SH-SY5Y (cell line): ENCODE data around the gene DNM3.

Source experiments
- GATA2 ChIP-seq: IDR thresholded peaks from 2 replicates; pipeline ENCODE4 v1.6.1; 2011; ENCODE audit warnings: mild to moderate bottlenecking, low read depth, low read length
- GATA3 ChIP-seq: IDR thresholded peaks from 2 replicates; pipeline ENCODE4 v1.6.1; 2011; ENCODE audit warnings: low read depth, mild to moderate bottlenecking, low read length, moderate library complexity

Gene DNM3

GRCh38 chr1:171973421-171973820 lies 132.1 kb downstream of the DNM3 start:
- TF ChIP-seq GATA2 (no peak), GATA3 (no peak)

GRCh38 chr1:171981303-171981702 lies 140.0 kb downstream of the DNM3 start:
- TF ChIP-seq GATA2 = no peak
- TF ChIP-seq GATA3 = no peak

GRCh38 chr1:171983584-171983983 lies 142.3 kb downstream of the DNM3 start:
- TF ChIP-seq GATA3 (no peak), GATA2 (no peak)

GRCh38 chr1:171984262-171984661 lies 143.0 kb downstream of the DNM3 start:
- TF ChIP-seq GATA2 = no peak
- TF ChIP-seq GATA3 = no peak

- TF ChIP-seq GATA3 (no peak), GATA2 (no peak)
Measured at GRCh38 chr1:171984850-171985485, 143.7 kb downstream of the DNM3 start.

- peak; percentile 16; the same call in 1 of the 2 replicates for TF ChIP-seq GATA2
- no peak for TF ChIP-seq GATA3
Measured at GRCh38 chr1:171985639-171986038, 144.3 kb downstream of the DNM3 start.

- TF ChIP-seq GATA2 = no peak
- TF ChIP-seq GATA3 = no peak
Measured at GRCh38 chr1:171988243-171988885, 147.1 kb downstream of the DNM3 start.

GRCh38 chr1:171990371-171990770 lies 149.1 kb downstream of the DNM3 start:
- TF ChIP-seq GATA3 = no peak
- no peak for TF ChIP-seq GATA2

- TF ChIP-seq GATA2 = no peak
- TF ChIP-seq GATA3 = no peak
Measured at GRCh38 chr1:171994293-171994692, 153.0 kb downstream of the DNM3 start.

- TF ChIP-seq GATA2 (peak; percentile 57; the same call in 1 of the 2 replicates), GATA3 (peak; percentile 63)
Measured at GRCh38 chr1:171995573-171995972, 154.3 kb downstream of the DNM3 start.

GRCh38 chr1:171997936-171998335 lies 156.6 kb downstream of the DNM3 start:
- no peak for TF ChIP-seq GATA3
- TF ChIP-seq GATA2 = no peak

GRCh38 chr1:171998711-171999110 lies 157.4 kb downstream of the DNM3 start:
- no peak for TF ChIP-seq GATA2
- no peak for TF ChIP-seq GATA3

GRCh38 chr1:171999756-172000155 lies 158.5 kb downstream of the DNM3 start:
- TF ChIP-seq GATA3 (no peak), GATA2 (no peak)

GRCh38 chr1:172001288-172001687 lies 160.0 kb downstream of the DNM3 start:
- no peak for TF ChIP-seq GATA3
- no peak for TF ChIP-seq GATA2

- TF ChIP-seq GATA2 = no peak
- TF ChIP-seq GATA3 = no peak
Measured at GRCh38 chr1:172002725-172003345, 161.5 kb downstream of the DNM3 start.
